Kidney (tissue), 14 donors: ENCODE measurements around the gene UNC45A. TPM values are rescaled to one million over a fixed set of nuclear protein-coding genes. Genes with fewer than 3 reads are reported as not detected.

ENCODE experiments used
- DNase-seq, 5 donors: peaks; one replicate each; pipeline ENCODE4 v3.0.0-alpha.2; 2013 to 2020
- FAIRE-seq: peaks from 2 replicates; lab custom pipeline; 2012; peaks lifted over from hg19 to GRCh38; lab: Jason Lieb, UNC
- H3K27ac ChIP-seq, 2 donors: one replicate each; pipeline ENCODE4 v1.7.0; 2013; ENCODE audit warnings: low read depth in 2 of 2, low read length in 2 of 2, inconsistent platforms in 1 of 2
- H3K27me3 ChIP-seq: one replicate; pipeline ENCODE4 v1.7.1; 2013; ENCODE audit warnings: low read length, inconsistent platforms; ENCODE audit not compliant: control insufficient read depth, insufficient read depth
- H3K36me3 ChIP-seq, 3 donors: one replicate each; pipeline versions ENCODE4 v1.7.0 to v1.7.1; 2013; ENCODE audit warnings: low read length in 3 of 3, control low read depth in 1 of 3, inconsistent platforms in 1 of 3; ENCODE audit not compliant: insufficient read depth in 3 of 3, control insufficient read depth in 2 of 3
- H3K4me1 ChIP-seq, 3 donors: one replicate each; pipeline versions ENCODE4 v1.7.0 to v1.7.1; 2013; ENCODE audit warnings: low read length in 3 of 3, inconsistent platforms in 1 of 3, low read depth in 1 of 3; ENCODE audit not compliant: control insufficient read depth in 2 of 3, insufficient read depth in 2 of 3
- H3K4me3 ChIP-seq, 3 donors: one replicate each; pipeline versions ENCODE4 v1.7.0 to v1.8.1; 2013; ENCODE audit warnings: low read length in 3 of 3, control low read depth in 1 of 3, inconsistent platforms in 1 of 3
- H3K9ac ChIP-seq, 3 donors: one replicate each; pipeline versions ENCODE4 v1.7.0 to v1.7.1; 2013; ENCODE audit warnings: low read length in 3 of 3, control low read depth in 1 of 3, inconsistent platforms in 1 of 3
- H3K9me3 ChIP-seq, 3 donors: one replicate each; pipeline versions ENCODE4 v1.7.0 to v1.7.1; 2013; ENCODE audit warnings: low read length in 3 of 3, control low read depth in 1 of 3, inconsistent platforms in 1 of 3; ENCODE audit not compliant: control insufficient read depth in 2 of 3, insufficient read depth in 1 of 3
- intact Hi-C: fragments of 100-400 bp; cut with DNase I; formaldehyde crosslinking; loops from one replicate; pipeline ENCODE4 v1.11.1; 2022
- polyA plus RNA-seq: library from polyadenylated mRNA; stranded (reverse); fragments of 350-450 nt; fragmentation: Illumina TruSeq; extraction: RNeasy Lipid Tissue Mini Kit (QIAGEN cat#74804); gene quantifications from one replicate; pipeline ENCODE4 v1.2.3, GENCODE V29; 2014; ENCODE audit warnings: low read depth, low replicate concordance; ENCODE audit not compliant: insufficient read depth
- total RNA-seq: library from RNA; stranded (reverse); fragmentation: NEBNext Ultra II Directional; extraction: Animal tissue kit (Norgen Biotek cat#: 25700); gene quantifications from one replicate; pipeline ENCODE4 v1.2.1, GENCODE V29; 2021
- TF ChIP-seq, protein P1 (sequence below): IDR thresholded peaks from 3 replicates; pipeline ENCODE4 v1.5.1; 2012; ENCODE audit warnings: mild to moderate bottlenecking, moderate library complexity, borderline replicate concordance; ENCODE audit not compliant: insufficient read depth; ENCODE audit errors: extremely low read depth
- donor health status: control.
- donor health status: control.
- donor health status: control.
- donor health status: control.
- donor health status: control.
- donor health status: DM: yes; HTN: yes; CAD: no.
- donor health status: Normal renal cell carcinoma (clear cell type).

The UNC45A gene
- total and polyA plus RNA-seq, 2 donors from 2014 or later, result 48.9 to 62.8 TPM

DNA sequence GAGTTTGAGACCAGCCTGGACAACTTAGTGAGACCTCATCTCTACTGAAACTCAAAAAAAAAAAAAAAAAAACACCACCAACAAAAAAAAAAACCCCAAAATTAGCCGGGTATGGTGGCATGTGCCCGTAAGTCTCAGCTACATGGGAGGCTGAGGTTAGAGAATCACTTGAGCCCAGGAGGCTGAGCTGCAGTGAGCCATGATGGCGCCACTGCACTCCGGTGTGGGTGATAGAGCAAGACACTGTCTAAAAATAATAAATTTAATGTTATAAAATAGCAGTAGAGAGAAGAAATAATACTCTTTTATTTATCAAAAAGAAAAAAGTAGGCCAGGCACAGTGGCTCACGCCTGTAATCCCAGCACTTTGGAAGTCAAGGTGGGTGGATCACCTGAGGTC is 37.0 kb downstream of the UNC45A start:
- FAIRE-seq (no peak), DNase-seq (no peak)
- intact Hi-C loops, result no loop called here

GRCh38 chr15:90974216-90974615 is 39.1 kb downstream of the UNC45A start:
- H3K4me1 ChIP-seq, result no peaks in the 10 kb centered on the region
- H3K36me3 ChIP-seq, result peaks cover 0 to 2% (median 0%) of the 10 kb centered on the region in 3 donors
- no peak overlapping the region for H3K27ac ChIP-seq
- TF ChIP-seq, protein P1, sequence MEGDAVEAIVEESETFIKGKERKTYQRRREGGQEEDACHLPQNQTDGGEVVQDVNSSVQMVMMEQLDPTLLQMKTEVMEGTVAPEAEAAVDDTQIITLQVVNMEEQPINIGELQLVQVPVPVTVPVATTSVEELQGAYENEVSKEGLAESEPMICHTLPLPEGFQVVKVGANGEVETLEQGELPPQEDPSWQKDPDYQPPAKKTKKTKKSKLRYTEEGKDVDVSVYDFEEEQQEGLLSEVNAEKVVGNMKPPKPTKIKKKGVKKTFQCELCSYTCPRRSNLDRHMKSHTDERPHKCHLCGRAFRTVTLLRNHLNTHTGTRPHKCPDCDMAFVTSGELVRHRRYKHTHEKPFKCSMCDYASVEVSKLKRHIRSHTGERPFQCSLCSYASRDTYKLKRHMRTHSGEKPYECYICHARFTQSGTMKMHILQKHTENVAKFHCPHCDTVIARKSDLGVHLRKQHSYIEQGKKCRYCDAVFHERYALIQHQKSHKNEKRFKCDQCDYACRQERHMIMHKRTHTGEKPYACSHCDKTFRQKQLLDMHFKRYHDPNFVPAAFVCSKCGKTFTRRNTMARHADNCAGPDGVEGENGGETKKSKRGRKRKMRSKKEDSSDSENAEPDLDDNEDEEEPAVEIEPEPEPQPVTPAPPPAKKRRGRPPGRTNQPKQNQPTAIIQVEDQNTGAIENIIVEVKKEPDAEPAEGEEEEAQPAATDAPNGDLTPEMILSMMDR, result no peak
- no peak overlapping the region for H3K4me3 ChIP-seq
- H3K27me3 ChIP-seq, result no peaks in the 10 kb centered on the region
- DNase-seq (no peak), FAIRE-seq (no peak)
- intact Hi-C loops, result no loop called here
- H3K9me3 ChIP-seq, result no peaks in the 10 kb centered on the region
- no peak overlapping the region for H3K9ac ChIP-seq

More for the DNA sequence above, 37.0 kb downstream of the UNC45A start:
- Histone ChIP-seq H3K36me3 (peaks cover under 1 to 6% (median 2%) of the 10 kb centered on the region in 3 donors), H3K4me3 (no peak overlapping the region), H3K27me3 (no peaks in the 10 kb centered on the region), H3K9ac (no peak overlapping the region), H3K4me1 (no peaks in the 10 kb centered on the region), H3K9me3 (no peaks in the 10 kb centered on the region), H3K27ac (no peak overlapping the region)
- TF ChIP-seq, protein P1, result no peak

DNA sequence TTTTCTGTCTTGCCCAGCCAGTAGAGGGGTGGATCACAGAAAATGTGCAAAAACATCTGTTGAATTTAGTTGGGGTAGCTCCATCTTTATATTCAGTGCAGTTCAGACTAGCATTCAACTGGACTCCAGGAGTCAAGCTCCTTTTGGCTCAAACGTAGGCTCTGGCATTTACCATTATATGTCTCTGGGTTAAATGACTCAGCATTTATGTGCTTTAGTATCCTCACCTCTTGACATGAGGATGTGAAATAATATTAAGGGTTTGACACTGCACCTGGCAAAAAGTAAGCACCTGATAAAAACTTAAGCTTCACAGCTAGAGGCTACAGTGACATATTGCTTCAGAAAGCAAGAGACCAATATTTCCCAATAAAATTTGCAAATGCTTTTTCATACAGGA is 44.5 kb downstream of the UNC45A start:
- DNase-seq (no peak), FAIRE-seq (no peak)
- no peak overlapping the region for H3K9ac ChIP-seq
- H3K36me3 ChIP-seq, result no peaks in the 10 kb centered on the region
- TF ChIP-seq, protein P1, result no peak
- H3K9me3 ChIP-seq, result no peaks in the 10 kb centered on the region
- H3K4me3 ChIP-seq, result no peak overlapping the region
- no peaks in the 10 kb centered on the region for H3K27me3 ChIP-seq
- H3K4me1 ChIP-seq, result no peaks in the 10 kb centered on the region
- no peak overlapping the region for H3K27ac ChIP-seq
- intact Hi-C loops, result no loop called here

GRCh38 chr15:90981681-90982080 is 46.6 kb downstream of the UNC45A start:
- H3K36me3 ChIP-seq, result no peaks in the 10 kb centered on the region
- TF ChIP-seq, protein P1, result no peak
- no peak overlapping the region for H3K27ac ChIP-seq
- H3K9ac ChIP-seq, result no peak overlapping the region
- H3K27me3 ChIP-seq, result no peaks in the 10 kb centered on the region
- no peaks in the 10 kb centered on the region for H3K9me3 ChIP-seq
- H3K4me1 ChIP-seq, result no peaks in the 10 kb centered on the region
- no peak for DNase-seq
- intact Hi-C loops, result no loop called here
- no peak for FAIRE-seq
- no peak overlapping the region for H3K4me3 ChIP-seq
